ENCODE results near the gene AFF3.

Gene AFF3

GRCh38 chr2:100142393-100142792, at the start of gene AFF3:
TSS of gene AFF3 (minus strand) at chr2:100142590. CDS start at chr2:100104454, 38,136 bp downstream.
- Histone ChIP-seq H3K9me3 (ENCODE audit: control insufficient read depth, low read length) (no peaks in the 10 kb centered on the region), H3K4me3 (ENCODE audit: low read length) (no peak within 1 kb of the TSS), H3K36me3 (ENCODE audit: control insufficient read depth, insufficient read depth, low read length) (no peaks in the 10 kb centered on the region), H3K4me1 (ENCODE audit: control insufficient read depth, insufficient read depth, low read length) (no peaks in the 10 kb centered on the region), H3K9ac (ENCODE audit: low read length) (no peak within 1 kb of the TSS), H3K27me3 (ENCODE audit: control insufficient read depth, insufficient read depth, low read length) (no peaks in the 10 kb centered on the region)

GRCh38 chr2:100189387-100189786, 47.0 kb upstream of the AFF3 start:
- Histone ChIP-seq H3K4me1 (ENCODE audit: control insufficient read depth, insufficient read depth, low read length) (peaks cover 18% of the 10 kb centered on the region), H3K9ac (ENCODE audit: low read length) (no peak overlapping the region), H3K36me3 (ENCODE audit: control insufficient read depth, insufficient read depth, low read length) (no peaks in the 10 kb centered on the region), H3K4me3 (ENCODE audit: low read length) (no peak overlapping the region), H3K27me3 (ENCODE audit: control insufficient read depth, insufficient read depth, low read length) (no peaks in the 10 kb centered on the region), H3K9me3 (ENCODE audit: control insufficient read depth, low read length) (no peaks in the 10 kb centered on the region)

DNA sequence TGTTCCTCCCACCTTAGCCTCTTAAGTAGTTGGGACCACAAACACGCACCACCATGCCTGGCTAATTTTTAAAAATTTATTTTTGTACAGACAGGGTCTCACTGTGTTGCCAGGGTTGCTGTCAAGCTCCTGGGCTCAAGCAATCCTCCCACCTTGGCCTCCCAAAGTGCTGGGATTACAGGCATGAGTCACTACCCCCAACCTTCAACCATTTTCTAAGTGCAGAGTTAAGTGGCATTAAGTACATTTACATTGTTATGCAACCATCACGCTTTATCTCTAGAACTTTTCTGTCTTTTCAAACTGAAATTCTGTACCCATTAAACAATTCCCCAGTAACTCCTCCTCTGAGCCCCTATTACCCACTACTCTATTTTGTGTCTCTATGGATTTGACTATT, 45.9 kb upstream of the AFF3 start:
- no peaks in the 10 kb centered on the region for H3K9me3 ChIP-seq (ENCODE audit: control insufficient read depth, low read length)
- H3K27me3 ChIP-seq (ENCODE audit: control insufficient read depth, insufficient read depth, low read length): no peaks in the 10 kb centered on the region
- H3K36me3 ChIP-seq (ENCODE audit: control insufficient read depth, insufficient read depth, low read length): no peaks in the 10 kb centered on the region
- H3K4me1 ChIP-seq (ENCODE audit: control insufficient read depth, insufficient read depth, low read length): peaks cover 9% of the 10 kb centered on the region
- no peak overlapping the region for H3K9ac ChIP-seq (ENCODE audit: low read length)
- no peak overlapping the region for H3K4me3 ChIP-seq (ENCODE audit: low read length)

DNA sequence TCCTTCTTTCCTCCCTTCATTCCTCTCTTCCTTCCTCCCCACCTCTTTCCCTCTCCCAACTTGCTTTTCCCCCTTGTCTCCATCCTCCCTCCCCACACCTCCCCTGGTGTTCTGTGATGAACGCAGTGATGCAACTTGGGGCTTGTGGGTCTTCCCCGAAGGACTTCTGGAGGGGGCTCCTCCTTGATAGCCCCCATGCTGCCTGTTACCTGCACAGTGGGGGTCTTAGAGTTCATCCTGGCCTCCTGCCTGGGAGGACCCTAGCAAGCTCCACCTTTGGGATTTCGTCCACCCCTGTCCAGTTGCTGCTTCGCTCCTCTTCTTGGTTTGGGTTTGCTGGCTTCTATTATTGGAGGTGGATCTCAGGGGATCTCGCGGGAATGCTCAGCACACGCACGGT, 43.7 kb upstream of the AFF3 start:
- Histone ChIP-seq H3K36me3 (ENCODE audit: control insufficient read depth, insufficient read depth, low read length) (no peaks in the 10 kb centered on the region), H3K27me3 (ENCODE audit: control insufficient read depth, insufficient read depth, low read length) (no peaks in the 10 kb centered on the region), H3K9ac (ENCODE audit: low read length) (no peak overlapping the region), H3K4me3 (ENCODE audit: low read length) (no peak overlapping the region), H3K4me1 (ENCODE audit: control insufficient read depth, insufficient read depth, low read length) (no peaks in the 10 kb centered on the region), H3K9me3 (ENCODE audit: control insufficient read depth, low read length) (no peaks in the 10 kb centered on the region)

DNA sequence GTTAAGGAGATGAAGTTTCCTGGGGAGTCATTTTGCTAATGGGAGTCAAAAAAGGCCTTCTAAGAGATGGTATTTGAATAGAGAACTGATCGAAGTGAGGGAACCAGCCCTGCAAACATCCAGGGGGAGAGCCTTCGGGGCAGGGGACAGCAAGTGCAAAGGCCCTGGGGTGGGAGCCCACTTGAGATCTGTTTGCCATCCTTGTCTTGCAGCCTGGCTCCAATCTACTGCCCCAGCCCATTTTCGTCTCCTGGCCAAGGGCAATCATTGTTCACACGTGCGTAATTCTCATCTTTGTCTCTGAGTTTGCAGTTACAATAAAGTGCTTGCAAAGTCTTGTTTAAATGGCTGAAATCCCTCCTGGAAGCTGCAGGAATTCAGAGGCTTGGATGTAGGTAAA, 43.1 kb upstream of the AFF3 start:
- Histone ChIP-seq H3K27me3 (ENCODE audit: control insufficient read depth, insufficient read depth, low read length) (no peaks in the 10 kb centered on the region), H3K36me3 (ENCODE audit: control insufficient read depth, insufficient read depth, low read length) (no peaks in the 10 kb centered on the region), H3K9me3 (ENCODE audit: control insufficient read depth, low read length) (no peaks in the 10 kb centered on the region), H3K9ac (ENCODE audit: low read length) (no peak overlapping the region), H3K4me1 (ENCODE audit: control insufficient read depth, insufficient read depth, low read length) (no peaks in the 10 kb centered on the region), H3K4me3 (ENCODE audit: low read length) (no peak overlapping the region)

DNA sequence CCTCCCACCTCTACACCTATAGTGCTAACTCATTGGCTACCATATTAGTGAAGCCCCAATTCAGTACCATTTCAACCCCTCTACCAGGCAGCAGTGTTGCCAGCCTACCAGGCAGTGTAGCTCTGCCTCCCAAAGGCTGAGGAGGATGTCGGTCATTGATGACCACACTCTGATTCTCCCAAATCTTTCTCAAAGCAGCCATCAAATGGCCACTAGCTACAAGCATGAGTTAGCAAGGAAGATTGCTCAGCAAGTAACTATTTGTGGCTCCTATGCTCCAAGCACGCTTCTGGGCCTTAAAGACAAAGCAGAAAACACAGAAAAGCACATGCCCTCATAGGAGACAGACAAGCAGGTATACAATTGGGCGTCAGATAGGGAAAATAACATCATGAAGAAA, 42.7 kb upstream of the AFF3 start:
- H3K27me3 ChIP-seq (ENCODE audit: control insufficient read depth, insufficient read depth, low read length): no peaks in the 10 kb centered on the region
- H3K4me1 ChIP-seq (ENCODE audit: control insufficient read depth, insufficient read depth, low read length): no peaks in the 10 kb centered on the region
- H3K4me3 ChIP-seq (ENCODE audit: low read length): no peak overlapping the region
- no peaks in the 10 kb centered on the region for H3K36me3 ChIP-seq (ENCODE audit: control insufficient read depth, insufficient read depth, low read length)
- H3K9me3 ChIP-seq (ENCODE audit: control insufficient read depth, low read length): no peaks in the 10 kb centered on the region
- H3K9ac ChIP-seq (ENCODE audit: low read length): no peak overlapping the region

GRCh38 chr2:100184055-100184737, 41.8 kb upstream of the AFF3 start:
- H3K4me1 ChIP-seq (ENCODE audit: control insufficient read depth, insufficient read depth, low read length): no peaks in the 10 kb centered on the region

DNA sequence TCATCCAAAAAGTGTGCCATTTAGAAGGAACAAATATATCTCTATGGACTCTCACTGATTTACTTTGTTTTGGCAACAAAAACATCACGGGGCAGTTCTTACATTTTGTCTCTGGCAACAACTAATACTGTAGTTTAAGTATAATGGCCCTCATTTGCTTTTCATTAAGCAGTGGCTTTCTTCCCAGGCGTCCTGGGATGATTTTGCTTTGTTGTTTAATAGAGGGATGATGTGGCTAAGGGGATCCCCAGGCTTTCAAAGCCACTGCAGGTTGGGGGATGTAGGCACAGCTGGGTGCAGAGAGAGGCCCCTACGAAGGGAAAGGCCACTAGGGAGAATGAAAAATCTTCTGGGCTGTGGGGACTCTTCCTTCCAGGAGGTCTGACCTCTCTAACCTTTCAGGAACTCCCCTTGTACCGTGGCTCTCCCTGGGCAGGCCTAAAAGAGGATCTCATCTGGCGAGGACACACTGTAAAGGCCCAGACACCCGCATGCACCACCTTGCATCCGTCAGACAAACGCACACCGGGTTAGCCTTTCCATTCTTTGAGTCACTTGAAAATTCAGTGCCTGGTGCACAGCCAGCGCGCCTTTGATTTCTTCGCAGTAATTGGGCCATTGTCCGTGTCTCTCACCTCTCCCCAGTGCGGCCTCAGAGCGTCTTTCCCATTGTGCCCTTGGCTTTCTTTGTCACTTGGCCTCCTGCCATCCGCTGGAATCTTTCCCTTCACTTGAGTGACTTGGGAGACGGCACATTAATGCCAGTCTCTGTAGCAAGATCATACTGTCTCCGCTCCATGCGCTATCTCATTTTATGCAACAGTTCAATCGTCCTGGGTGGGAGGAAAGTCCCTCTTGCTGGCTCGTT, 40.3 kb upstream of the AFF3 start:
- no peaks in the 10 kb centered on the region for H3K36me3 ChIP-seq (ENCODE audit: control insufficient read depth, insufficient read depth, low read length)
- H3K27me3 ChIP-seq (ENCODE audit: control insufficient read depth, insufficient read depth, low read length): no peaks in the 10 kb centered on the region
- no peak overlapping the region for H3K4me3 ChIP-seq (ENCODE audit: low read length)
- peaks cover 5% of the 10 kb centered on the region for H3K4me1 ChIP-seq (ENCODE audit: control insufficient read depth, insufficient read depth, low read length)
- H3K9ac ChIP-seq (ENCODE audit: low read length): no peak overlapping the region
- no peaks in the 10 kb centered on the region for H3K9me3 ChIP-seq (ENCODE audit: control insufficient read depth, low read length)

More at GRCh38 chr2:100184055-100184737, 41.8 kb upstream of the AFF3 start:
- no peaks in the 10 kb centered on the region for H3K9me3 ChIP-seq (ENCODE audit: control insufficient read depth, low read length)
- H3K9ac ChIP-seq (ENCODE audit: low read length): no peak overlapping the region
- no peak overlapping the region for H3K4me3 ChIP-seq (ENCODE audit: low read length)
- no peaks in the 10 kb centered on the region for H3K27me3 ChIP-seq (ENCODE audit: control insufficient read depth, insufficient read depth, low read length)
- no peaks in the 10 kb centered on the region for H3K36me3 ChIP-seq (ENCODE audit: control insufficient read depth, insufficient read depth, low read length)

- no peaks in the 10 kb centered on the region for H3K9me3 ChIP-seq (ENCODE audit: control insufficient read depth, low read length)
- no peaks in the 10 kb centered on the region for H3K27me3 ChIP-seq (ENCODE audit: control insufficient read depth, insufficient read depth, low read length)
- H3K36me3 ChIP-seq (ENCODE audit: control insufficient read depth, insufficient read depth, low read length): no peaks in the 10 kb centered on the region
- peaks cover 5% of the 10 kb centered on the region for H3K4me1 ChIP-seq (ENCODE audit: control insufficient read depth, insufficient read depth, low read length)
- no peak overlapping the region for H3K9ac ChIP-seq (ENCODE audit: low read length)
- H3K4me3 ChIP-seq (ENCODE audit: low read length): no peak overlapping the region
Observed at GRCh38 chr2:100180503-100180902, 38.1 kb upstream of the AFF3 start.

DNA sequence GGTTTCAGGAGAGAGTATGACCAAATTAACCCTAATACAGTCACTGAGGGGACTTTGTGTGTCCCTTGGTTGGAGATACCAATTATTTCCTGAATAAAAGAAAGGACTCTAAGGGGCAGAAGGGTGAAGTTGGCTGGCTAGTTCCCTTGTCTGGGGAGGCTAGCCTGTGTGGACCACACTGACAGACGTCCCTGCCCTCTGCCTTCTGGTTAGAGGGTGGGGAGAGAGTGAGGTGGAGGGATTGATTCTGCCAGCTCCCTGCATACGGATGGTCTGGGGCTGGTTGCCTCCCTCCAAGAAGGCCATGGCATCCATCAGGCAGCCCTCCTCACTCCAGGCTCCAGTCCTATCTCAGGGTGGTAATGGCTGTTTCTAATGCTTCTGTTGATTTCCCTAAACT, 37.4 kb upstream of the AFF3 start:
- H3K9me3 ChIP-seq (ENCODE audit: control insufficient read depth, low read length): no peaks in the 10 kb centered on the region
- H3K4me3 ChIP-seq (ENCODE audit: low read length): no peak overlapping the region
- no peak overlapping the region for H3K9ac ChIP-seq (ENCODE audit: low read length)
- H3K36me3 ChIP-seq (ENCODE audit: control insufficient read depth, insufficient read depth, low read length): no peaks in the 10 kb centered on the region
- H3K4me1 ChIP-seq (ENCODE audit: control insufficient read depth, insufficient read depth, low read length): peaks cover 5% of the 10 kb centered on the region
- no peaks in the 10 kb centered on the region for H3K27me3 ChIP-seq (ENCODE audit: control insufficient read depth, insufficient read depth, low read length)

DNA sequence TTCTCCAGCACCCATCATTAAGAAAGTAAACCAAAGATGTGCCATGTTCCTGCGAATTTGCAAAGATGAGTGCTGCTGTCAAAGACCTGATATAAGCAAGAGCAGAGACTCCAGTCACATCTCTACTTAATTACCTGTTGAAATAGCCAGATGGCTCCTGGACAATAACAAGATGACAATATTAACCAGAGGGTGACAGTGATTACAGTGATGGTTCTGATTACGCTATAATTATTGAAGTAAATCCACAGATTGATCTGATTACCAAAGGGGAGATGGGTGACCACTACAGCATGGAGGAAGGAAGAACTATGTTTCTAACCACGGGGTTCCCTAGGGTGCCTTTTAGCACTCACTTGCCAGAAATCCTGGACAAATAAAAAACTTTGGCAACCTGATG, 36.5 kb upstream of the AFF3 start:
- Histone ChIP-seq H3K9me3 (ENCODE audit: control insufficient read depth, low read length) (no peaks in the 10 kb centered on the region), H3K36me3 (ENCODE audit: control insufficient read depth, insufficient read depth, low read length) (no peaks in the 10 kb centered on the region), H3K4me3 (ENCODE audit: low read length) (no peak overlapping the region), H3K9ac (ENCODE audit: low read length) (no peak overlapping the region), H3K27me3 (ENCODE audit: control insufficient read depth, insufficient read depth, low read length) (no peaks in the 10 kb centered on the region), H3K4me1 (ENCODE audit: control insufficient read depth, insufficient read depth, low read length) (peaks cover 5% of the 10 kb centered on the region)

DNA sequence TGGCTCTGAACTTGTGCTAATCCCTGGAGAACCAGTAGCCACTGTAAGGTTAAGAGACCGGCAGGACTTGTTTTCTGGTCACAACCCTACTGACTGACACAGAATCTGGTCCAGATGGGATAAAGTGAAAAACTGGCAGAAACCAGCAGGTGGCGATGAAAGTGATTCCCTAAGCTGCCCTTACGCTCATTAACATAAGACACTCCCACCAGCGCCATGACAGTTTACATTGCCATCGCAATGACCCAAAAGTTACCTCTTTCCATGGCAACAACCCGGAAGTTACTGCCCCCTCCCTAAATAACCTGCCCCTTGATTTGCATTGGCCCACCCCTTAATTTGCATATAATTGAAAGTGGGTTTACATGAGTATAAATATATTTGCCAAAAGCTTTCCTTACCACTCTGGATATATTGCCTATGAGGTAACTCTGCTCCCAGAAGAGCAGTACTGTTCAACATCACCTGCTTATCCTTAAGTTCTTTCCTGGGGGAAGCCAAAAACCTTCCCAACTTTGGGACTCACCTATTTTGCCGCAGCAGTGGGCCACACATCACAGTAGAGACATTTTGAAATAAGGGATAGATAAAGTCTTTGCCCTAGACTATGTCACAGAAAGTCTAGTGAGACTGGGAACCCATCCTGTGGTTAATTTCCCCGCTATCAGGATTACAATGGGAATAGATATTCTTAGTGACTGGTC, 35.8 kb upstream of the AFF3 start:
- Histone ChIP-seq H3K4me3 (ENCODE audit: low read length) (no peak overlapping the region), H3K9ac (ENCODE audit: low read length) (no peak overlapping the region), H3K9me3 (ENCODE audit: control insufficient read depth, low read length) (no peaks in the 10 kb centered on the region), H3K4me1 (ENCODE audit: control insufficient read depth, insufficient read depth, low read length) (peaks cover 5% of the 10 kb centered on the region), H3K27me3 (ENCODE audit: control insufficient read depth, insufficient read depth, low read length) (no peaks in the 10 kb centered on the region), H3K36me3 (ENCODE audit: control insufficient read depth, insufficient read depth, low read length) (no peaks in the 10 kb centered on the region)

Measured in mucosa of stomach (tissue), 1 donor.